ENCODE measurements around the gene KCNK10.

KCNK10 gene

DNA sequence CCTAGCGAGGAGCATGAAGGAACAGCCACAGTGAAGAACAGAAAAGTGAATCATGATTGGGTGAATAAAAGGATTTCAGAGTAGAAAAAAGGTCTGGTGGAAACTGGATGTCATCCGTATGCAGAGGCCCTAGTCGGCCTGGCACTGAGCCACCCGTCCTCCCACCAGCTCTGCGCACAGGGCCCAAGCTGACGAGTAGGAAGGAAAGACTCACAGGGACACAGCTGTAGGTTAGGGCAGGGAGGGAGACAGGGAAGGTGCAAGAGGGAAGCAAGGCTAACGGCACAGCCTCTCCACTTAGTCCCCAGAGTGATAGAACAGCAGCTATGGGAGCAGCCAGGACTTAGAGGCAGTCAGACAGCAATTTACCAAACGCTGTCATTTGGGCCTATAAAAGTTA lies 112.6 kb downstream of the KCNK10 start:
- no peaks in the 10 kb centered on the region for H3K79me2 ChIP-seq (ENCODE audit: insufficient read depth, low read length)
- H3K4me2 ChIP-seq (ENCODE audit: low read depth, low read length, poor library complexity, severe bottlenecking): no peak overlapping the region
- no peaks in the 10 kb centered on the region for H3K36me3 ChIP-seq (ENCODE audit: low read length)
- no peaks in the 10 kb centered on the region for H3F3A ChIP-seq (ENCODE audit: insufficient read depth)
- H3K9me3 ChIP-seq (ENCODE audit: insufficient read depth, low read length): no peaks in the 10 kb centered on the region
- TF ChIP-seq CTCF (IDR thresholded peaks at IDR 0.05; ENCODE audit: insufficient read depth, low read length, poor library complexity, severe bottlenecking): no peak
- TF ChIP-seq EZH2phosphoT487 (conservative IDR thresholded peaks at IDR 0.05; ENCODE audit: low read length): no peak
- H4K20me1 ChIP-seq (ENCODE audit: low read depth, low read length): no peaks in the 10 kb centered on the region
- no peak overlapping the region for H2AFZ ChIP-seq (ENCODE audit: low read depth, low read length, severe bottlenecking)
- H3K9ac ChIP-seq (ENCODE audit: low read length): no peak overlapping the region
- no peak overlapping the region for H3K4me3 ChIP-seq (ENCODE audit: insufficient read depth, low read length, poor library complexity, severe bottlenecking)
- no peak overlapping the region for H3K27ac ChIP-seq (ENCODE audit: low read depth, low read length)
- H3K9me2 ChIP-seq (replicated peaks; ENCODE audit: insufficient read depth, low read length): no peaks in the 10 kb centered on the region
- H3K27me3 ChIP-seq (ENCODE audit: low read length): no peaks in the 10 kb centered on the region

DNA sequence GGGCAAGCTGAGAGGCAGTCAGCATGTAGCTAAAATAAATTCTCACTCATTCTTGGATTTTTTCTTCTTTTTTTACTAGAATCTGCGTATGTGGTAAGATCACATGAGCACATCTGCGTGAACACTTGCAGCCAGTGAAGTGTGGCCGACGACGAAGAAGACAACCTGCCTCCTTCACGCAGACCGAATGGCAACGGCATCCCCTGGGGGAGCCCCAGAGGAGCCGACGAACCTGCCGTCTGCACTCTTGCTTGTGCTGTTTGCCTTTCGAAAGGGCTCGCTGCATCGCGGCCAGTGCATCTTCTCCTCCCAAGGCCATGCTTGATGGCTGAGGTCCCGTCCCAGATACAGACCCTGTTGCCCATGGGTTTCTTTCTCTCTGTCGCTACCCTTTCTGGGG lies 113.8 kb downstream of the KCNK10 start:
- TF ChIP-seq EZH2phosphoT487 (conservative IDR thresholded peaks at IDR 0.05; ENCODE audit: low read length) (no peak), CTCF (IDR thresholded peaks at IDR 0.05; ENCODE audit: insufficient read depth, low read length, poor library complexity, severe bottlenecking) (no peak)
- Histone ChIP-seq H3K9ac (ENCODE audit: low read length) (no peak overlapping the region), H3K36me3 (ENCODE audit: low read length) (no peaks in the 10 kb centered on the region), H3K4me2 (ENCODE audit: low read depth, low read length, poor library complexity, severe bottlenecking) (peak overlapping the region; percentile 49), H4K20me1 (ENCODE audit: low read depth, low read length) (no peaks in the 10 kb centered on the region), H3K9me2 (replicated peaks; ENCODE audit: insufficient read depth, low read length) (no peaks in the 10 kb centered on the region), H2AFZ (ENCODE audit: low read depth, low read length, severe bottlenecking) (peak overlapping the region; percentile 53), H3K27me3 (ENCODE audit: low read length) (no peaks in the 10 kb centered on the region), H3K9me3 (ENCODE audit: insufficient read depth, low read length) (no peaks in the 10 kb centered on the region), H3K4me3 (ENCODE audit: insufficient read depth, low read length, poor library complexity, severe bottlenecking) (peak overlapping the region; percentile 21), H3K27ac (ENCODE audit: low read depth, low read length) (peak overlapping the region; percentile 56), H3K79me2 (ENCODE audit: insufficient read depth, low read length) (no peaks in the 10 kb centered on the region), H3F3A (ENCODE audit: insufficient read depth) (no peaks in the 10 kb centered on the region)

DNA sequence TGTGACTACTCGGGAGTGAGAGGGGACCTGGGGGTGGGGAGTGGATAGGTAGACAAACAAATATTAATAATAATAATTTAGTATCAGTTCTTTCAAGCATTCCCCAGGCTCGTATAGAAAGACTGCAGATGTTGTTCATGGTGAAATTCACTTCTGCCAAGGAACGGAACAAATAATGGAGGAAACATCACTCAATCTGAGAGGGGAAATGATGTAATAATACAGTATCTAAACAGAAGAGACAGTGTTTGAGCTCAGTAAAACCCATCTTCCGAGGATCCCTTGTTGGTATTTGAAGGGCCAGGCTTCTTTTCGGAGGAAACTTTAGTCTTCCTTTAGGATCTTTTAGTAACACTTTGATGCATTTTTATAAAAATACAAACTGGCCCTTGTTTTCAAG lies 114.2 kb downstream of the KCNK10 start:
- Histone ChIP-seq H3K27ac (ENCODE audit: low read depth, low read length) (peak overlapping the region; percentile 56), H2AFZ (ENCODE audit: low read depth, low read length, severe bottlenecking) (peak overlapping the region; percentile 53), H3K4me2 (ENCODE audit: low read depth, low read length, poor library complexity, severe bottlenecking) (peak overlapping the region; percentile 49)

More for the DNA sequence above, 114.2 kb downstream of the KCNK10 start:
- H3K36me3 ChIP-seq (ENCODE audit: low read length): no peaks in the 10 kb centered on the region
- H3K79me2 ChIP-seq (ENCODE audit: insufficient read depth, low read length): no peaks in the 10 kb centered on the region
- H3K27me3 ChIP-seq (ENCODE audit: low read length): no peaks in the 10 kb centered on the region
- peak overlapping the region; percentile 21 for H3K4me3 ChIP-seq (ENCODE audit: insufficient read depth, low read length, poor library complexity, severe bottlenecking)
- no peaks in the 10 kb centered on the region for H3K9me3 ChIP-seq (ENCODE audit: insufficient read depth, low read length)
- H3K9me2 ChIP-seq (replicated peaks; ENCODE audit: insufficient read depth, low read length): no peaks in the 10 kb centered on the region
- H3K9ac ChIP-seq (ENCODE audit: low read length): no peak overlapping the region
- no peaks in the 10 kb centered on the region for H4K20me1 ChIP-seq (ENCODE audit: low read depth, low read length)
- TF ChIP-seq EZH2phosphoT487 (conservative IDR thresholded peaks at IDR 0.05; ENCODE audit: low read length) (no peak), CTCF (IDR thresholded peaks at IDR 0.05; ENCODE audit: insufficient read depth, low read length, poor library complexity, severe bottlenecking) (no peak)
- H3F3A ChIP-seq (ENCODE audit: insufficient read depth): no peaks in the 10 kb centered on the region
